ENCODE measurements around the gene SPC24.

The SPC24 gene, protein sequence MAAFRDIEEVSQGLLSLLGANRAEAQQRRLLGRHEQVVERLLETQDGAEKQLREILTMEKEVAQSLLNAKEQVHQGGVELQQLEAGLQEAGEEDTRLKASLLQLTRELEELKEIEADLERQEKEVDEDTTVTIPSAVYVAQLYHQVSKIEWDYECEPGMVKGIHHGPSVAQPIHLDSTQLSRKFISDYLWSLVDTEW

DNA sequence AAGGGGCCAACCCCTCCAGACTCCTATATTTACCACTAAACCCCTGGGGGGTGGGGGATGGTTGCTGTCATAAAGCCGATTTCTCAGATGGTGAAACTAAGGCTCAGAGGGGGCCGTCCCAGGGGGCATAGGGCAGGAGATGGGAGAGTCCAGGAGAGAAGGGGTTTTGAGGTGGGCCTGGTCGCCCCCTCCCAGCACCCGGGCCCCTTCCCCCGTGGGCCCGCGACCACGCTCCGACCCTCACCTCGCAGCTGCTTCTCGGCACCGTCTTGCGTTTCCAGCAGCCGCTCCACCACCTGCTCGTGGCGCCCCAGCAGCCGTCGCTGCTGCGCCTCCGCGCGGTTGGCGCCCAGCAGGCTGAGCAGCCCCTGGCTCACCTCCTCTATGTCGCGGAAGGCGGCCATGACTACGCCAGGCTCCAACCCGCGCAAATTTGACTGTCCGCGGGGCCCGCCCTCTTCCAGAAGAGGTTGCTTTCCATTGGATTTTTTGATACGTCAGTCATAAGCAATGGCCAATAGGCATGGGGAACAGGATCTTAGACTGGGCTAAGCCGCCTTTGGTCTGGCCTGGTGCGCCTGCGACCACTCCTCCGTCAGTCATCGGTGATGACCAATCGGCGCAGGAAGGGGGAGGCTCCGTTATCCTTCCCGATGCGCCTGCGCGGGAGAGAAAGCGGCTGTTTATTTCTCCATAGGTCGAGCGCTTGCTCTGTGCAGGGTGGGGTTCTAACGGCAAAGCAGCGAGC lies at the start of gene SPC24:
SPC24 (minus strand) TSS at position 410 of the 748 bp plus-strand sequence; CDS start at position 404, 6 bp downstream.
- DNase-seq, result peak; percentile 99

DNA sequence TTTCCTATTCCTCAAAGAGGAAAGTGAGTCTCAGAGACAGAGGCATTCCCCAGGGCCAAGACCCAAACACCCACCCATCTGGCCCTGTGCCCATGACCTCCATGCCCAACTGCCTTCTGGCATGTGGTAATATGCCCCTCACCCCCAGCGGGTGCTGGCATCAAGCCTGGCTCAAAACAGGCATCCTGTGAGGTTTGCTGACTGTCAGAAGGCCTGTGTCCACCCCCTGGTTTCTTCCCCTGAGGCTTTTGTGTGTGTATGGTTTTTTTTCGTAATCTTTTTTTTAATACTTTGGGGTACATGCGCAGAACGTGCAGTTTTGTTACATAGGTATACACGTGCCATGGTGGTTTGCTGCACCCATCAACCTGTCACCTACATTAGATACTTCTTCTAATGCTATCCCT lies 49.4 kb upstream of the SPC24 start:
- DNase-seq, result peak; percentile 1

DNA sequence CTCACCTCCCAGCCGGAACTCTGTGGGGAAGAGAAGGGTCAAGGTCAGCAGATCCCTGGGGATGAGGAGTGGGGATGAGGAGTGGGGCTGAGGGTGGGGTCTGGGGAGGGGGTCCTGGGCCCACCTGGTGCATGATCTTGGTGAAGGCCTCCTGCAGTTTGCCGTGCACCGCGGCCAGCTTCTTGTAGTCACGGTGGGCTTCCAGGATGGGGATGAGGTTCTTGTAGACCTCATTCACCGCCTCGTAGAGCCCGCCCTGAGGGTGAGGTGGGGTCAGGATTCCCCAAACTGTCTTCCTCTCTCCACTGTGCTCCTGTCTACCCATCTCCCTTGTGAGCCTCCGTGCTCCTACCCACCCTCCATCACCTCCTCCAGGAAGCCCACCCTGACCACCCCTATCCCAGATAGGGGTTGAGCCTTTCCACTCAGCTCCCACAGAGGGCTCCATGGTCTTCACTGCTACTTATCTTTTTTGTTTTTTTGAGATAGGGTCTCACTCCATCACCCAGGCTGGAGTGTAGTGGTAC lies 48.6 kb upstream of the SPC24 start:
- no peak for DNase-seq

DNA sequence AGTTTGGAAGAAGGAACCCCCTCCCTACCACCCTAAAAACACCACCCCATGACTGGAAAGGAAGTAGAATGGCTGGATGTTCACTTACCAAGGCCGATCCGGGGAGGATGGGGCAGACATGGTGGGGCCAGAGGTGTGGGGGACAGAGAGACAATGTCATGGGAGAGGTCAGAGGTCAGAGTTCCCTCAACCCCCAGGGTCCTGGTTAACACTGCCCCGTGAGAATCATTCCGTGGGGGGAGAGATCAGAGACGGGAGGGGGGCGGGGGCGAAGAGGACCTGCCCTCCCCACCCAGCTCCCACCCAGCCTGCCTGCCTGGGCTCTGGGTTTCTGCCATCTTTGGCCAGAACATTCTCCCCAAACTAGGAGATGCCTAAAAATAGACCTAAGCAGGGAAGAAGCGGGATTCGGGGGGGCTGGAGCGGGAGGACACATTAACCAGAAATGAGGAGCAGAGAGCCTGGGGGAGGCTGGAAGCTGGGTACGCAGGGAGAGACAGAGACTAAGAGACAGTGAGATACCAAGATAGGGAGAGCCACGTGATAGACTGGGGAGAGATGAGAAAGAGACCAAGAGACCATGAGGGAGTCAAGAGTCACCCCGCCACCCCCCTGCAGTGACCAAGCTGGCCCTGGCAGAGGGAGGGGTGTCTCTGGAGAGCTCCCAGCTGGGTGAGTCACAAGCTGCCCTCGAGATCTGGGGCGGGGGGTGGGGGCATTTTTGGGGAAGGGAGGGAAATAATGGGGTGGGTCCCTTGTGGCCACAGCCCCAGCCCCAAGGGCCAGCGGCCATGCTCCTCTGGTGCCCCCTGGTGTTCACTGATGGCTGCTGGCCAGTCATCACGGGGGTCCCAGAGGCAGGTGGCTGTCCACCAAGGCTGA lies 47.9 kb upstream of the SPC24 start:
- DNase-seq, result peak; percentile 35

DNA sequence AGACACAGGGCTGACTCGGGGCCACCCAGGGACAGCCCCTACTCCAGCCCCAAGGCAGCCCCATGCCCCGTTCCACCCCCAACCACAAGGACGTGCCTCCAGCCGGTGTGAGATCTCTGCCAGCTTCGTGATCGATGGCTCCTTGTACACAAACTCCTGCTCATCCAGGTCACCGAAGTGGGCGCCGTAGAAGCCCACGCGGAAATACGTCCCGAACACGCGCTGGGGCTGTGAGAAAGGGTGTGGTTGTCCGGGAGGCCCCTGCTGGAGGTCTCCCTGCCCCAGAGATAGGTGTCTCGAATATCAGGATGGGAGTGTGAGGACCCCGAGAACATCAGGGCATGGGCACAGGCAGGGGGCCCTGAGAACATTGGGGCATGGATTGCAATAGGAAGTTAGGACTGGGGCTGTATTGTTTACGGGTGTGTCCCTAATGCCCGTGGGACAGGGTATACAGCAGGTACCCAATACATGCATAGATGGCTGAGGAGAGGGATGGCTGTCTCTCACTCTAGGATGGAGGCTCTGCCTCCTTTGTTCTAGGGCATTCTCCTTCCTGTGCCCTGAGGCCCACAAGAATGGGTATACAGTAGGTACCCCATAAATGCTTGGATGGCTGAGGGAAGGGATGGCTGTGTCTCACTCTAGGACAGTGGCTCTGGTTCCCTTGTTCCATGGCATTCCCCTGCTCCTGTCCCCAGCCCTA lies 47.1 kb upstream of the SPC24 start:
- no peak for DNase-seq

DNA sequence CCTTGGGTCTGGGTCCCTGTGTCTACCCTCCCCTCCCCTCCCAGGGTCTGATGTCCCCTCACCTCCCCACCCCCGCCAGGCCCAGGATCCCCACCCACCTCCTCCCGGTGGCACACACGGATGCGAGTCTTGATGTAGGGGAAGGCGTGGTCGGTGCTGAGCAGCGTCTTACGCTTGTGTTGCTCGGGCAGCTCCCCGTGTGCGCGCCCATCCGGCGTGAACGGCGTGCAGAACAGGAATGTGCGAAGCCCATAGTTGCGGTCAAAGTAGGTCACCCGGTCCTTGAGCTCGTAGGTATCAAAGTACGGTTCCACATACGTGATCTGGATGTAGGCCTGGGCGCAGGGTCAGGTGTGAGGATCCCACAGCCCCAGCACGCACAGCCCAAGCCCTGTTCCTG lies 46.2 kb upstream of the SPC24 start:
- DNase-seq, result no peak

DNA sequence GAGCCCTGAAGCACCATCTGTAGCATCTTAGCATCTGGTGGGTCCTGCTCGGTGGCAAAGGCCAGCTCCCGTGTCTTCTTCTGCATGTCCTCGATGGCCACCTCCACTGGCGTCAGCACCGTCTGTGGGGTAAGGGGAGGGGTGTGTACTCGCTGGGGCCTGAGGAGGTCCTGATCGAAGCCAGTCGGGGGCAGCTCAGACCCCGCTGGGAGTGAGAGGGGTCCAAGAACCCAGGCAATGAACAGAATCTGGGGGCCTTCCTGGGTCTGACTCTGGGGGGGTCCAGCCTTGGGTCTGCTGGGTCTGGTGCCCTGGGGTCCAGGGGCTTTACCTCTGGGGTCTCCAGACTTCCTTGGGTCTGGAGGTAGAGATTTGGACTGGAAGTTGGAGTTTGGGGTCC lies 45.3 kb upstream of the SPC24 start:
- DNase-seq, result no peak

DNA sequence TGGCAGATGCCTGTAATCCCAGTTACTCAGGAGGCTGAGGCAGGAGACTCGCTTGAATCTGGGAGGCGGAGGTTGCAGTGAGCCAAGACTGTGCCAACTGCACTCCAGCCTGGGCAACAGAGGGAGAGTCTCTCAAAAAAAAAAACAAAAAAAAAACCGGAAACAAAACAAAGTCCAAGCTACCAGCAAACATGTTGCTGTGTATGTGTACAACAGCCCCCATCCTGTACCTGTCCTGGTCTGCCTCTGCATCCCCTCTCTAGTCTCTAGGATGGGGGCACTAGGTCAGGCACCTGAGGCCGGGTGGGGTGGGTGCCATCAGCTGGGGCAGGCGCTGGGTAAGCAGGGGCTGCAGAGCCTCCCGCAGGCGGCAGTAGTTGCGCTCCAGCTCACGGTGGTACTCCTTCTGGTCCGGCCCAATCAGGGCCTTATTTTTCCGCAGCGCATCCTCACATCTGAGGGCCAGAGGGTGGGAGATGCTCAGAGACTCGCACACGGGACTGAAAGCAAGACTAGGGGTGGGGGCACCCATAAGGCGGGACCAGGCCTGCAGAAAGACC lies 44.5 kb upstream of the SPC24 start:
- no peak for DNase-seq

DNA sequence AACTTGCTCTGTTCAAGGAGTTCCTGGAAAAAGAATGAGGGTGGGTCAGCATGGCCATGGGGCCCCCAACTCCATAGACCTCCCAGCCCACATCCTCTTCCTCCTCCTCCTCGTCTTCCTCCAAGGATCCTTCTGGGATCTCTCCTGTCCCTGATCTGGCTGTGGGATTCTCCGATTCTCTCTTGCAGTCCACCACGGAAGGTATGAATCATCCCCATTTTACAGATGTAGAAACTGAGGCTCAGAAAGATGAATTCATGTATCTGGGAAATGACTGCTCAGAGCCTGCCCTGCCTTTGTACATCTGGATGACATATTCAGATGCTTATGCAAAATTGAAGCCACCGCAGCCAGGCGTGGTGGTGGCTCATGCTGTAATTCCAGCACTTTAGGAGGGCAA lies 43.9 kb upstream of the SPC24 start:
- DNase-seq, result no peak

DNA sequence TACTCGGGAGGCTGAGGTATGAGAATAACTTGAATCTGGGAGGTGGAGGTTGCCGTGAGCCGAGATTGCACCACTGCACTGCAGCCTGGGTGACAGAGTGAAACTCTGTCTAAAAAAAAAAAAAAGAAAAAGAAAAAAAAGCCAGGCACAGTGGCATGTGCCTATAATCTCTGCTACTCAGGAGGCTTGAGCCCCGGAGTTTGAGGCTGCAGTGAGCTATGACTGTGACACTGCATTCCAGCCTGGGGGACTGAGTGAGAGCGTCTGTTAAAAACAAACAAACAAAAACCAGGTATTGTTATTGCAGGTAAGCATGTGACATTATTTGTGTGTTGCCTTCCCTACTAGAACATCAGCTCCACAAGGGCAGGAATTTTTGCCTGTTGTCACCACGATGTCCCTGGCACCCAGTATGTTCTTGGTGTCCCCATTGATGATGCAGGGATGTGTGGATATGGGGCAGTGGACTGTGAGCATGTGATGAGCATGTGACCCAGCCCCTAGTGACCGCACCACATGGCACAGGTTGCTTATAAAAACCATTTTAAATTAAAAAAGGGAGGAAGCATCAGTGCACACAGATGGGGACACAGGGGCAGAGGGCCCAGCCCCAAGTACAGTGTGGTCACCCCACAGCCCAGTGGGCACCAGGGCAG lies 43.3 kb upstream of the SPC24 start:
- no peak for DNase-seq

DNA sequence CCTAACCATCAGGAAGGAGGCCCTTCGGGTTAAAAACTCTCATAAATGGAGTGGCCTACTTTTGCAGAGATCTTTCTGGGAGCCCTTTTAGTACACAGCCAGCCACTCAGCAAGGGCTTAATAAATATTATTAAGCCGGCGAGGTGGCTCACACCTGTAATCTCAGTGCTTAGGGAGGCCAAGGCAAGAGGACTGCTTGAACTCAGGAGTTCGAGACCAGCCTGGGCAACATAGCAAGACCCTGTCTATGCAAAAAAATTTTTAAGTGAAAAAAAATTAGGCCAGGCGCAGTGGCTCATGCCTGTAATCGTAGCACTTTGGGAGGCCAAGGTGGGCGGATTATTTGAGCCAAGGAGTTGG lies 42.6 kb upstream of the SPC24 start:
- no peak for DNase-seq

DNA sequence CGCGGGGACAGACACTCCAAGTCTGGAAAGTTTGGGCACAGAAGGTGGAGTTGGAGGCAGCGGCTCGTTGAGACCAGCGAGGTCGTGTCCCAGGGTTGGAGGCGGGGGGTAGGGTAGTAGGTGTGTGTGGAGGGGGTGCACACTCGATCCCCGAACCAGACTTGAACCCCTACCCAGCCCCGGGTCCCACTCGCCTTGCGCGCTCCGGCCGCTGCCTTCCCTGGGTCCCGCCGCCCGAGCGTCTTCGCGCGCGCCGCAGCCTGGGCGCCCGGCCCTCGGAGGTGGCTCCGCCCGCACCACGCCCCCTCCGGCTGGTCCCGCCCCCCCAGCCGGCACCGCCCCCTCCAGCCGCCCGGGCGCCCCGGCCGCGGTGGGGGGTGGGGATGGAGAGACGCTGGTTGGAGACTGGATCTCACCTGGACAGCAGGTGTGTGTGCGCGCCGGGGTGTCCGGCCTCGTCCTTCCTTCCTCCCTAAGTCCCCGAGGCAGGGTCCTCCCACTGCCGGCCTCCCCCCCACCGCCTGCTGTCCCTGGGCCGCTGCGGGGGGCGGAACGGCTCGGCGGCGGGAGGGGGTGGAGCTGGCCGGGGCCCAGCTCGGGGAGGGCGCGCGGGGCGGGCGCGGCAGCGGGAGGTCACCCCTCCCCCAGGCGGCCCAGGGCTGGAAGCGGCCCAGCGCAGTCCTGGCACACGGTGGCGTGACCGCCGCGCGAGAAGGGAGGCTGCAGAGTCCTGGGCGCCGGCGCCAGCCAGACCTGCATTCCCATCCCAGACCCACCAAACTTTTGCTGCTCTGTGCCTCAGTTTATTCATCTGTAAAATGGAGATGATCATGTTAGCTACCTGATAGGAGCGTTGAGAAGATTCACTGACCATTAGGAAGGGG lies 42.0 kb upstream of the SPC24 start, which contains the start of gene KANK2:
KANK2 (minus strand) TSS at position 255 of the 884 bp plus-strand sequence. CDS start 3,034 bp downstream, outside the sequence.
- peak; percentile 48 for DNase-seq

DNA sequence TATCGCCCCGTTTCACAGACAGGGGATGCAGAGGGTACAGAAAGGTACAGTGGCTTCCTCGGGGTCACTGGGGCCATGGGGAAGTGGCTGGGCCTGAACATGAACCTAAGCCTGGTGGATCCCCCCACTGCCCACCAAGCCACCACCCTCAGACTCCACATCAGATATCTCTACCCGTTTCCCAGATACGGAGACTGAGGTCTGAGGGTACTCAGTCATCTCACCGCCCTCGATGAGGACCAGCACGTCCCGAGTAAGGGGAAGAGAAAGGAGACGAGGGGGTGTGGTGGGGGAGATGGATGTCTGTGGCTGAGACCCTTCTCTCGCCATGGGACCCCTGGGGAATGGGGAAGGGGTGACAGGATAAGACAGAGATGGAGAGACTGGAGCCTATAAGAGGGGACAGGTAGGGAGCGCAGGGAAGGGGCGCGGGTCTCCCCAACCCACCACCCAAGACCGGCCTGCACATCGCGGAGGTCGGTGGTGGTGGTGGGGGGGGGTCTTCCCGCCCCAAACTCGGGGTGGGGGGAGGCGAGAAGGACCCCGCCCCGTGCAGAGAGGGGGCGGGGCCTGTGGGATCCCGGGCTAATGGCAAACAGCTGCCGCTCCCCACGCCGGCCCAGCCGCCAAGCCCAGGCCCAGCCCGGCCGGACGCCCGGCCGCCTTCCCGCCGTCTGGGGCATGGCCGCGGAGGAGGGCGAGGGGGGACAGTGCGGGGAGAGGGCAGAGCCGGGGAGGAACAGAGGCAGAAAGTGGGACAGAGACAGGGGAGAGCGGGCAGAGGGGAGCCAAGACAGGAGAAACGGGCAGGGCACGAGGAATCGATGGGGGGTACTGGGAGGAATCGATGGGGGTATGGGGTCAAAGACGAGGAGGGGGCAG lies 41.1 kb upstream of the SPC24 start:
- DNase-seq, result no peak

DNA sequence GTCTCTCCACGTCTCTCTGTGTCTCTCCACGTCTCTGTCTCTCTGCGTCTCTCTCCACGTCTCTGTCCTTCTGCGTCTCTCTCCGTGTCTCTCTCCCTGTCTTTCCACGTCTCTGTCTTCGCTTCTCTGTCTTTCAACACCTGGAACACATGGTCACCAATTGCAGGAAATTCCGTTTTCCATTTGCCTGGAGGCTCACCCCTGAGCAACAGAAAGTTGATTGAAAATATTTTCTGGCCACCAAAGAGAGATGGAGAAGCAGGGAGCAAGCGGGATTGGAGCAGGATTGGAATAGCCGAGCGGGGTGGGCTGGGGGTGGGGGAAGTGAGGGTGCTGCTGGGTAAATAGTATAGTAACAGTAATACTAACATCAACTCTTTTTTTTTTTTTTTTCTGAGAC lies 40.1 kb upstream of the SPC24 start:
- DNase-seq, result no peak

DNA sequence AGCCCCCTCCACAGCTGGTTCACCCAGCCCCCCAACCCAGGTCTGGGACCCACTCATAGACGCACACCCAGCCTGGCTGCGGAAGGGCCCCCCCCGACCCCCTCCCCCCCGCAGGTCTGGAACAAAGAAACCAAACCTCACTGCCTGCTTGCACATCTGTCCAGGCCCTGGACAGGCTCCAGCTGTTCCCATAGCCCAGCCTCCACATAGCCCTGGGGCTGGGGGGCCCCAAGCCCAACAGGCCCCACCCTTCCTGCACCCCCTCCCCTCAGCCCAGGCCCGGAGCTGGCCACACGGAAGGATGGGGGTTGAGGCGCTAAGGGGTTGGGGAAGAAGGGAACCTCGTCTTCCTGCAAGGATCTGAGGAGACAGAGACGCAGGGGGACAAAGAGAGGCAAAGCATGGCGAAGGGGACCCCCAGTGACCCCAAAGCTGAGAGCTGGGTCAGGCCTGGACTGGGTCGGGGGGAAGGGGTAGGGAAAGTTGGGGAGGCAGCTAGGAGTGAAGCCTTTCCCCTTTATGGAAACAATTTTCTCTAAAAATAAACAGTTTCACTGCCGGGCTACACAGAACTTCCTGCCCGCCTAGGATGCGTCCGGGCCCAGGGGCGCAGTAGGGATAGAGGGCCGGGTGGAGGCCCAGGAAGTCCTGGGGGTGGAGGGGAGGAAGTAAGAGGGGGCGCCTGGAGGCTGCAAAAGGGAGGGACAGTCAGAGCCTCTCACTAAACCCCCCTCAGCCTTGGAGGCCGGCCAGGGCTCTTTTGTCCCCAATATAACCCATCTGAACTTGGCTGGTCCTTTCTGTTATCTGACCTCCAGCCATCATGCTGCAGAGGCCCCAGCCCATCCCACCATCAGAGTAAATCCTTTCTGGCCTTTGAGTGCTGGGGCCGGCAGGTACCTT lies 39.3 kb upstream of the SPC24 start:
- no peak for DNase-seq

DNA sequence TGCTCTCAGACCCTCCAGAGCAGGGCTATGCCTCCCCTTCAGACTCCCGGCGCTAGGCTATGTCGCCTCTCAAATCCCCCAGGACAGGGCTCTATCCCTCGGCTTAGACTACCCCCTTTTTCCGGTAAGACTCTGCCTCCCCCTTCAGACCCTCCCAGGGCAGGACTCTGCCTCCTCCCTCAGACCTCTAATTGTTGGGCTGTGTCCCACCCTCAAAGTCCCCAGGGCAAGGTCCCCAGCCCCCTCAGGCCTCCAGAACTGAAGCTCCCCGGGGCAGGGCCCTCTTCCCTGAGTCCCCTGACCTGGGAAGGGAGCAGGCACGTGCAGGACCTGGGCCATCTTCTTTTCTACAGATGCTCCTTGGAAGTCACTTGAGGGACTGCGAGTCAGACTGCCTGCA lies 38.6 kb upstream of the SPC24 start:
- DNase-seq, result no peak

DNA sequence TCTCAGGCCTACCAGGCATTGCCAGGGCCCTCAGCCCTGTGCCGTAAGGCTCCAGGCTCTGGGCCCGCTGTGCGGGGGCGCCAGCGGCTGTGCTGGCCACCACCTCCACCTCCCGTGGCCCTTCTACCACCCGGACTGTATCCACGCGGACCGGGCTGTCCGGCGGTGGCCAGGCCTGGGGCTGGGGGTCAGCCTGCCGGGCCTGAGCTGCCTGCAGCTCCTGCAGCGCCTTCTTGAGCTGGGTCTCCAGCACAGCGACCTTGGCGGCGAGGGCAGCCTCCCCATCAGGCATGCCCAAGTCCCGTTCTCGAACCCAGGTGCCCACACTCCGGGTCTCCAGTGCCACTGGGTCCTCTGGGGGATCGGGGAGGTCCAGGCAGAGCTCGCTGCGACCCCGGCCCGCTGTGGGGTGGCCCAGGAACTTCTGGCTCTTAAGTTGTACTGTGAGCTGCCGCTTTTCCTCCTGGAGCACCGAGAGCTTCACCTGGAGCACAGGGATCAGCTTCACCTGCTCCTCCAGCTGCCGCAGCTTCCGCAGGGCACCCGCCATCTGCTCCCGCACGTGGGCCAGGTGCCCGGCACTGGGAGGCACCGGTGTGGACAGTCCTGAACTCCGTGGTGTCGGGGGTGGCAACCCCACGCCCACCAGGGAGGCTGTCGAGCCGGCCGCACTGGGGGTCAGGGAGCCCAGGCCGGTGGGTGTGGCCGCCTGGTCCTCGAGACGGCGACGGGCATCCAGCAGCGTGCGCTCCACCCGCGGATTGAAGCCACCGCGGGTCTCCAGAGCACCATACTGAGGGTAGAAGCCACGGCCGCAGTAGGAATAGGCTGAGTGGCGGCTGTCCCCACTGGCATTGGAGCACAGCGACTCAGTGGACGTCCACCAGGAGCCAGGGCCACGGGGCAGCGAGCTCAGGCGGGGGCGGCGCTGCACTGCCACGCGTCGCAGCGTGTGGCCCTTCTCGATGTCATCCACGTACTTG lies 37.7 kb upstream of the SPC24 start:
- DNase-seq, result no peak

Data from NCI-H1092 treated with DMSO at 0.1 percent for 48 hours (cell line).